ENCODE data around the gene FMO3. TPM values are rescaled to one million over a fixed set of nuclear protein-coding genes. Genes with fewer than 3 reads are reported as not detected.

Gene FMO3
- total and polyA plus RNA-seq, 12 donors: 0.51 to 2.1 (median 1.1) TPM

GRCh38 chr1:171081763-171082201 is 8.9 kb upstream of the FMO3 start:
- H3K27me3 ChIP-seq: no peaks in the 10 kb centered on the region
- 63 to 71% methylated on average over 7 of the region's 7 CpGs for WGBS, 2 donors
- no peak for TF ChIP-seq CTCF (IDR thresholded peaks at IDR 0.05)
- no peaks in the 10 kb centered on the region for H3K36me3 ChIP-seq
- H3K4me1 ChIP-seq: peaks cover 0 to 42% (median 10%) of the 10 kb centered on the region in 9 donors
- peak overlapping the region in 8 of 10 donors; percentile 9 to 71 (median 48) for H3K27ac ChIP-seq
- DNase-seq (no peak), ATAC-seq (peak in 2 of 8 donors; percentile 7 to 20)
- intact Hi-C loops (cut with DNase I): loop anchor here in 9 of 10 donors (1.0 to 10.0 kb wide), 12 partner anchors 63 to 233 kb away; partner anchors contain the start of genes FMO2 (in 6 of the 9) and FMO4 (in 5 of the 9)
- H3K9me3 ChIP-seq: peaks cover 0 to 4% (median 0%) of the 10 kb centered on the region in 11 donors
- H3K4me3 ChIP-seq: no peak overlapping the region

- Histone ChIP-seq H3K27ac (peak overlapping the region in 3 of 10 donors; percentile 54 to 71 (median 66)), H3K36me3 (no peaks in the 10 kb centered on the region), H3K9me3 (peaks cover 0 to 4% (median 0%) of the 10 kb centered on the region in 11 donors), H3K27me3 (no peaks in the 10 kb centered on the region), H3K4me1 (peaks cover 0 to 42% (median 10%) of the 10 kb centered on the region in 9 donors), H3K4me3 (no peak overlapping the region)
- 79 to 88% methylated on average over 1 of the region's 1 CpG for WGBS, 2 donors
- intact Hi-C loops (cut with DNase I): loop anchor here in 8 of 10 donors (2.0 to 10.0 kb wide), 8 partner anchors 62 to 232 kb away; partner anchors contain the start of genes FMO2 (in 6 of the 8) and FMO4 (in 5 of the 8)
- no peak for TF ChIP-seq CTCF (IDR thresholded peaks at IDR 0.05)
- no peak for DNase-seq
- ATAC-seq: no peak
These were observed 8.1 kb upstream of the FMO3 start for GRCh38 chr1:171082606-171083005.

GRCh38 chr1:171083222-171083621 is 7.5 kb upstream of the FMO3 start:
- no peaks in the 10 kb centered on the region for H3K36me3 ChIP-seq
- DNase-seq (no peak), ATAC-seq (no peak)
- no peaks in the 10 kb centered on the region for H3K9me3 ChIP-seq
- TF ChIP-seq CTCF (IDR thresholded peaks at IDR 0.05): no peak
- intact Hi-C loops (cut with DNase I): loop anchor here in 8 of 10 donors (2.0 to 10.0 kb wide), 8 partner anchors 62 to 232 kb away; partner anchors contain the start of genes FMO2 (in 6 of the 8) and FMO4 (in 5 of the 8)
- no peaks in the 10 kb centered on the region for H3K27me3 ChIP-seq
- H3K27ac ChIP-seq: peak overlapping the region in 1 of 10 donors; percentile 71
- H3K4me1 ChIP-seq: peaks cover 0 to 42% (median 10%) of the 10 kb centered on the region in 9 donors
- 83 to 88% methylated on average over 5 of the region's 5 CpGs for WGBS, 2 donors
- no peak overlapping the region for H3K4me3 ChIP-seq

GRCh38 chr1:171084091-171084490 is 6.6 kb upstream of the FMO3 start:
- intact Hi-C loops (cut with DNase I): loop anchor here in 8 of 10 donors (5.0 to 10.0 kb wide), 6 partner anchors 61 to 231 kb away; partner anchors contain the start of genes FMO2 (in 6 of the 8) and FMO4 (in 5 of the 8)
- Histone ChIP-seq H3K27me3 (no peaks in the 10 kb centered on the region), H3K36me3 (no peaks in the 10 kb centered on the region), H3K27ac (no peak overlapping the region), H3K4me3 (no peak overlapping the region), H3K4me1 (peaks cover 0 to 42% (median 10%) of the 10 kb centered on the region in 9 donors), H3K9me3 (no peaks in the 10 kb centered on the region)
- no peak for TF ChIP-seq CTCF (IDR thresholded peaks at IDR 0.05)
- ATAC-seq (peak; percentile 47 to 97 (median 82)), DNase-seq (no peak)
